ENCODE results near the gene ZBTB24.

The ZBTB24 gene

DNA sequence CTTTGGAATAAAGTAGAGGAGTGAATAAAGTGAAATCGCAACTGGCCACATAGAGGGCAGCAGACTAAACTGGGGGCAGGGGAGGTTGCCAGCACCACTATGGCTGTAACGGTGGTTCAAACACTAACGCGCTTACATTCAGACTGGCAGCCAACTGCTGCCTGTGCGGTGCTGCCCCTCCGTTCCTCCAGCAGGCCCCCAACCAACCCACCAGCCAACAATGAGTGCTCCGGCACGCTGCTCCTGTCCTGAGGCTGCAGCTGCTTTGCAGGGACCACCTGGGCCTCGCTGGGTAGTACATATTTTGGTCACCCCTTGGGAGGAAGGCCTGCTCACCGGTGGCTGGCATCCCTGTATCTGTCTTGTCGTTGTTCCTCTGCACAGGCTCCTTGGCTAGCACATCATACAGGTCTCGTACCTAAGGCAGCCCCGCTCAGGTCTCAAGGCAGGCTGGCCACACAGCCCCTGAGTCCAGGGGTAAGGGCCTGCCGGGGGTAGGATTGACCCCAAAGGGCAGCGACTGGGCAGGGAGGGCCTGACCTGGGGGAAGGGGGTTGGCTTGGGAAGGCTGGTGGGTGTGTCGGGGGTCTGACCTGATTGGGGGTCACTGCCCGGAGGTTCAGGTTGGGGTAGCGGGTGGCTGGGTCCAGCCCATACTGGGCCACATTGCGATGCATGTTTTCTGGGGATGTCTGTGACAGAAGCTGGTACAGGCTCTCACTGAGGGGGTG lies 33.8 kb downstream of the ZBTB24 start:
- no peak for DNase-seq

DNA sequence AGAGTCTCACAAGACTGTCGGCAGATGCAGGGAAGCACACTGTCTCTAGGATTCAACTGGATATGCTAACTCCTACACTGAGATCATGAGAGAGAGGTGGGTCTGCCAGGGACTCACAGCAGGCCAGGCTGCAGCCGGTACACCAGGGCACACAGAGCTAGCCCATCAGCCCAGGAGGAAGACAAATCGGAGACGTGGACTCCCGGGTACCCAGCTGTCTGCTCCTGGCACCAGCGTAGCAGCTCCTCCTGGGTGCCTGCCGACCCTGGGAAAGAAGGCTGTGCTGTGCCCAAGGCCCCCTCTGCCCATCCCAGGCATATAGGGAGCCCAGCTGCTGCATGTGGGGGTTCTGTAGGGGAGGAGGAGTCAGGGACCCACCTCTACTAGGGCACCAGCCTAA lies 34.4 kb downstream of the ZBTB24 start:
- no peak for DNase-seq

DNA sequence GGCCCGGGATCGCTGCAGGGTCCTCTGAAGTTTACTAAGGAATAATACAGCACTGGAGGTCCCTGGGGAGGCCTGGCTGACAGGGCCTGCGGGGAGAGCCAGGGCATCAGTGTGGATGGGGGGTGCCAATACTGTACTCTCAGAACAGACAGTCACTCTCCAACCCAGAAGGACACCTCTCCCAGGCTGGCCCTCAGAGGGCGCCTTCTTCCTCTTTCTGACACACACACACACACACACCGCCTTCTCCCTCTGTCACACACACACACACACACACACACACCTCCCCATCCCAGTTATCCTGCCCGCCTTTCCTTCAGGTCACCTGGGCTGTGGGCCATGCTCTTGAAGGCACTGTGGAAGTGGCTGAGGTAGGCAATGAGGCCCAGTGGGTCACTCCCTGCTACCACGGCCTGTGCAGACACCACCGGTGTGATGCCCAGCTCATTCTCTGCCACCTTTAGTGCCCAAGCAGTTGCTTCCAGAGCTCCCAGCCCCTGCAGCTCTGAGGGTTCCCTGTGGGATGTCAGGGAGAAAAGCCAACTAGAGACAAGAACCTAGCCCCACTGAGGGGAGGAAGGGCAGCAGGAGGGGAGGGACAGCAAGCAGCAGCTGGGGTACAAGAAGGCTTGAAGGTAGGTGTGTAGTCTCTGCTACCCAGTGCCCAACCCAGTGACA lies 35.0 kb downstream of the ZBTB24 start:
- peak; percentile 10 for DNase-seq

DNA sequence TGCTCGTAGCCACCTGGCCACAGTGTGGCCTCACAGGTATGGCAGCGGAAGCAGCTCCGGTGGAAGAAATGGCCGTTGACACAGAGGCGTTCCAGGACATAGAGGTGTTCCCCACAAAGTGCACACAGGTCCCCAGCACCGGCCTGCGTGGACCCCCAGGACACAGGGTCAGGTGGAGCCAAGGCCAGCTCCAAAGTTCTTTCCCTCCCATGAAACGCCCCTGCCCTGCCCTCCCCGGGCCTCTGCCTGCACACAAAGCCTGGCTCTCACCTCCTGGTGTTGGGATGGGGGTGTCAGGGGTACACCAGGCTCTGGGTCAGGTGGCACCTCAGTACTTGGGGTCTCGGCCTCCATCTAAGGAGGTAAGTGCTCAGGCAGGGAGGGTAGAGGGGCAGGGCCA lies 35.9 kb downstream of the ZBTB24 start:
- no peak for DNase-seq

DNA sequence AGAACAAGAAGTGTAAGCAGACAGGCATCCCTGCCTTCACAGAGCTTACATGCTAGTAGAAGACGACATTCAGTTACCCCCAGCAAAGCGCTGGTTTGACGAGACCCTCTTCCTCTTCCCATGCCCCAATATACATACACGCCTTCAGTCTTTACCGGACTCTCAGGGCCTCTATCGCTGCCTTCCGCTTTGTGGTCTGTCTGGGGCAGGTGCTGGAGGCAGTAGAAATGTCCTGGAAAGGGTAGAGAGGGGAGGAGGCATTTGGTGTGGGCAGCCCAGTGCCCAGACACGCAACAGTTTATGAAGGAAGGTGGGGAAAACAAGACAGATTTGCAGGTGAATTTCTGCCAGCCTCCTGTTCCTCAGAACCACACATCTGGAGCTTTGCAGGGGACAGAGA lies 36.5 kb downstream of the ZBTB24 start:
- DNase-seq, result no peak

DNA sequence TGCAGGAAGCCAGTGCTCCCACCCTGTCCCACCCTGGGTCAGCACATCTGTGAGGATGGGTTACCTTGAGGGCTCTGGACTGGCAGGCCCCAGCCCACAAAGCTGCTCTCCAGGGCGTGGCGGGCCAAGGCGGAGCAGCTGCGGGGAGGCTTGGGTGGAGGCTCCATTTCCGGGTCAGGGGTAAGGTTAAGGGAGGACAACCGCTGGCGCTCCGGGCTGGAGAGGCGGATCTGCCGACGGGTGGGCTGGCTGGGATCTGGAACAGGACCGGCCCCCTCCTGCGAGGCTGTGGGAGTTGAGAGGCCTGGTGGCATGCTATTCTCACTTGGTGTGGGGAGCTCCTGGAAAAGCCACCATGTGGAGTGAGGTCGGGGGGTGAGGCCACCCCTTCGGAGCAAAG lies 36.9 kb downstream of the ZBTB24 start:
- no peak for DNase-seq

DNA sequence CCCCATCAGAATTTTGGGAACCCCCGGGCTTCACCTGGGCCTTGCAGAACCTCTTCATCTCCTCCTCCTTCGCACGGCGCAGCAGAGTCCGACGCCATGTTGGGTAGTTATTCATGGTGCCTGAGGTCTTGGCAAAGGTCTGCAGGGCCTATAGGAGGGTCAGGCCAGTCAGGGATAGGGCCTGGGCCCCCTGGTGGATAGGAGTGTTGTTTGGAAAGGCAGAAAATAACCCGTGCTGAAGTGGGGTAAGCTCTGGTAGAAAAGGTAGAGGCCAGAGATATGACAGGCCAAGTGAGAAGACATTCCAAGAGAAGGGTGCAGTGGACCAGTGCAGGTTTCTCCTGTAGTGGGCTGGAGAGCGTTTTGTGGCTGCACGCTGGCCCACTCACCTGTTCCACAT lies 37.6 kb downstream of the ZBTB24 start:
- DNase-seq, result no peak

DNA sequence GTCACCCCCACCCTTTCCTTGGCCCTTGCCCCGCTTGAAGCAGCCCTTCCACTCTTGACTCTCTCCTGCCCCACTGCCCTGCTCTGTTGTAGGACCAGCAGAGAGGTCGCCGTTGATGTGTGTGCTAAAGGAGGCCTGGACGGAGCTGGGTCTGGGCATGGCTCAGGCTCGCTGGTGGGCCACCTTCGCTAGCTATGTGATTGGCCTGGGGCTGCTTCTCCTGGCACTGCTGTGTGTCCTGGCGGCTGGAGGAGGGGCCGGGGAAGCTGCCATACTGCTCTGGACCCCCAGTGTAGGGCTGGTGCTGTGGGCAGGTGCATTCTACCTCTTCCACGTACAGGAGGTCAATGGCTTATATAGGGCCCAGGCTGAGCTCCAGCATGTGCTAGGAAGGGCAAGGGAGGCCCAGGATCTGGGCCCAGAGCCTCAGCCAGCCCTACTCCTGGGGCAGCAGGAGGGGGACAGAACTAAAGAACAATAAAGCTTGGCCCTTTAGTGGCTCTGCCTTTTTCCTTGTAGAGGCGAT lies 39.5 kb downstream of the ZBTB24 start:
- DNase-seq, result no peak

DNA sequence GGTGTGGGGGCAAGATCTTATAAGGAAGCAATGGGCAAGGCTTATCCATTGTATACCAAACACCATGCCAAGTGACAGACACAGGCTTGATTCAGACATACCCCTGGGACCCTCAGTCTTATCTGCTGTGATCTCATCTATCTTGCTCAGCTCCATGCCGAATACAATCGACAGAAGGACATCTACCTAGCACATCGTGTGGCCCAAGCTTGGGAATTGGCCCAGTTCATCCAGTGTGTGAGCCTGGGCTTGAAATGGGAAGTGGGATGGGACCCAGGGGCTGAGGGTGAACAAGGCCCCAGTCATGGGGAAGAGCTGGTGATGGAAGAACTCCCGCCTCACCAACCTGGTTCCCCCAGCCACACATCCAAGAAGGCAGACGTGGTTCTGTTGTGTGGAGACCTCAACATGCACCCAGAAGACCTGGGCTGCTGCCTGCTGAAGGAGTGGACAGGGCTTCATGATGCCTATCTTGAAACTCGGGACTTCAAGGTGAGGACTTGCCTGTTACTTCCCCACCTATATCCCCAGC lies 40.6 kb downstream of the ZBTB24 start:
- no peak for DNase-seq

DNA sequence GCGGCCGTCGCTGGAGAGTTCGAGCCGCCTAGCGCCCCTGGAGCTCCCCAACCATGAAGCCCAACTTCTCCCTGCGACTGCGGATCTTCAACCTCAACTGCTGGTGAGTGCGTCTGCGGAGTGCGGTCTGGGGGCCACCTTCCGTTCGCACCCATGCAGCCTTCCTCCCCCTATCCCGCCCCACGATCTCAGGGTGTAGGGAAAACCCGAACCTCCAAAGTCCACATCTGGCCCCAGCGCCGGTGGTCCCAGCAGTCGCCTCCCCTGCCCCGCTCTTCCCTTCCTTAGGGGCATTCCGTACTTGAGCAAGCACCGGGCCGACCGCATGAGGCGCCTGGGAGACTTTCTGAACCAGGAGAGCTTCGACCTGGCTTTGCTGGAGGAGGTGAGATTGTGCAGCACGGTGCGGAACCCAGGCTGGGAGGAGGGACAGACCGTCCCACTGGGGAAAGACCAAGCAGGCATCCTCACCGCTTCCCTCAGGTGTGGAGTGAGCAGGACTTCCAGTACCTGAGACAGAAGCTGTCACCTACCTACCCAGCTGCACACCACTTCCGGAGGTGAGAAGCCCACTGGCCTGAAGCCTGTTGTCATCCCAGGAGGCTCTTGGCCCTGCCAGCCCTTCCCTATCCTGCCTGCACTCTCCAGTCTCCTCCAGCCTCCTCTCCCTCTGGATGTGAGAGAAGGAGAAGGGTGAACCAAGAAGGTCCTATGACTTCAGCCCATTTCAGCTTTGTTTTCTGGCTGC lies 41.8 kb downstream of the ZBTB24 start:
- DNase-seq, result peak; percentile 33

DNA sequence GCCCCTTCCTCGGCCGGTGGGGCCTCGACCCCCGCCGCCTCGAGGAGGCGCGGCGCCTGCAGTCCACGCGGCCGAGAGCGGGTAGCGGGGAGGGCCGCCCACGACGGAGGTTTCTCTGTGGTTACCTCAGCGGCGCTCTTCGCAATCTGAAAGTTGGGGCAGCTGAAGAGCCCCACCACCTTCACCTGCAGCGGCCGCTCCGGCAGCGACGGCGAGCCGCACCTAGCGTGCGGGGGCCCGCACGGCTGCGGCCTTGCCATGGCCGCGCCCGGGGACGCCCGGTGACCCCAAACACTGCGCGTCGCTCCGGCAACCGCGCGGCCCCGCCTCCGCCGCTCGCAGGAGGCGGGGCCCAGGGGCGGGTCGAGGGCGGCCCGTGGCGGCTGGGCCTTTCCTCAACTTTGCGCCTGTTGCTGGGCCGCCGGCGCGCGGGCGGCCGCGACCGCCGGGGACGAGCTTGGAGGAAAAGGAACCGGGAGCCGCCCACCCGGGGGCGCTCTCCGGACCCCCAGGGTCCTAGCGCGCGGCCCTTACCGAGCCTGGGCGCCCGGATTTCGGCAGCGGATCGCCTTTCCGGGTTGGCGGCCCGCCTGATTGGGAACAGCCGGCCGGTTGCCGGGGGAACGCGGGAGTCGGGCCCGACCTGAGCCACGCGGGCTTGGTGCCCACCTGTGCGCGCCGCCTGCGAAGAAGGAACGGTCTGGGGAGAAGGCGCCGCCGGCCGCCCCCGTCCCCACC lies 42.5 kb downstream of the ZBTB24 start, which contains the start of the genes PPIL6 and SMPD2:
Gene PPIL6 (minus strand): TSS at position 298 of the 738 bp plus-strand sequence. CDS start 38 bp downstream, at position 260.
Gene SMPD2 (plus strand): TSS at position 394 of the 738 bp plus-strand sequence. CDS start 398 bp downstream, outside the sequence.
- peak; percentile 90 for DNase-seq

DNA sequence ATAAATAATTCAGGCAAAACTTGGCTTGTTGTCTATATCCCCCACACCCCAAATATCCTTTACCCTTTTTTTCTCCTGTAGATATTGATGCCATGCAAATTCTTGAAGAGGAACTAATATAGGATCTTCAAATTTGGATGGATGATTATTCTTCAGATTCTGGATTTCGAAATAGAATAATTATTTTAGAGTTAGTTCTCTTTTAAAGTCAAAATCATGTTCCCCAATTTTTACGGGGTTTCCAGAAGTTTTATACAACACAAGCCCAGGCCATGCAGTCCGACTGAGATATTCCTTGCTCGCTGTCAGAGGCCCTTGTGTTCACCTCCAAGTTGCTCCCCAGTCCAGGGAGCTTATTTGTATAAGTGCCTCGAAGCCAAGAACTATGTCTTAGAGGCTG lies 47.0 kb downstream of the ZBTB24 start:
- no peak for DNase-seq

DNA sequence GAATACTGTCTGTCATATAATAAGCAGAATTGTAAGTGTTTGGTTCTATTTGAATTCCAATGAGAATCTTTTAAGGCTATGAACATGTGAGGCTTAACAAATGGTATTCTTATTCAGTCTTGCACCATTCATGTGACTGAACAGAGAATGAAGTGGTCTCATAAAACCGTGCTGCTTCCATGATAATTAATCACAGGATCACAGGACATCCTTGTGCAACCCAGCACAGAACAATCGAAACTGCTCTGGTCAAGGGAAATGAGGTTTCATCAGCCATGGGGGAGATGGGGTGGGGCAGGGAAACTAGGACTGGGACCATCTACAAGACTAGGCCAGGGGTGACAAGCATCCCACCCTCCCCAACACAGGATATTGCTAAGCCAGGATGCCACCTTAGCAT lies 48.6 kb downstream of the ZBTB24 start:
- DNase-seq, result no peak

DNA sequence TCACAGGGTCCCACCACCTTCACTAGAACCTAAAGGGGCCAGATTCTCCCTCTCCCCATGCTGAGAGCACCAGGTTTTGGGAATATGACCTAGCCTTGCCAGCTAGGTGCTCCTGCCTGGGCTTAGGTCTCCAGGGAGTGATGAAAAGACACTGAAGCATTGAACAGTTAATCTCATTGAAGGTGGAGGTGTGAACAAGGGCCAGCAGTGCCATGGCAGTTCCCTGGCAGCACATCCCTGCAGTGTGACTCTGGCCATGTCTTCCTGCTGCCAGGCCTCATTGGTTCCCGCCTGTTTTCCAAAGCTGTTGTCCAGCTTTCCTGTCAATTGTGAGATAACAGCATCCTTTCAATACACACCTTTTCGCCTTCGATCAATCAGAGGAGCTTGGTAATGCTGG lies 53.5 kb downstream of the ZBTB24 start:
- no peak for DNase-seq

DNA sequence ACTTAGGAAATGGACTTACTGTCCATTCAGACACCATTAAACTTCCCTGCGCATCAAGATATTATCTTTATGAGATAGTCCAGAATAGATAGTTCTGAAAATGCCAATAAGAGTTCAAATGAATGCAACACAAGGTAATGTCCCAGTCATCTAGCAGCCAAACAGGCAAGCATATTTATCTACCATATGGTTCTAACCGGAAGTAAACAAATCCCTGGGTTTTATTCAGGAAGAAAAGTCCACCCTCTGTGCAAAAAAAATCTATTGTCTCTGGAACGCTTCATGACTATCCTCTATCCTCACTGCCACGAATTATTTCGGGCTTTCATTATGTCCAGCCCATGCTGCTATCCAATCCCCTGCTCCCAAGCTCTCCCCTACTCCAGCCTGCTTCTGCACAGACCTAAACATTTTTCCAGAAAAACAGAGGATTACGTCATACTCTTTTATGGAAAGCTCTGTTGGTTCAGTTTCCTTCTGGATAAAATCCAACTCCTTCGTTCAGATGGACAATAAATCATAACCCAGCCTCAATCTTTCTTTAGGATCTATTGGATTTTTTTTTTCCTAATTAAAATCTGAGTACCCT lies 54.0 kb downstream of the ZBTB24 start:
- peak; percentile 51 for DNase-seq

DNA sequence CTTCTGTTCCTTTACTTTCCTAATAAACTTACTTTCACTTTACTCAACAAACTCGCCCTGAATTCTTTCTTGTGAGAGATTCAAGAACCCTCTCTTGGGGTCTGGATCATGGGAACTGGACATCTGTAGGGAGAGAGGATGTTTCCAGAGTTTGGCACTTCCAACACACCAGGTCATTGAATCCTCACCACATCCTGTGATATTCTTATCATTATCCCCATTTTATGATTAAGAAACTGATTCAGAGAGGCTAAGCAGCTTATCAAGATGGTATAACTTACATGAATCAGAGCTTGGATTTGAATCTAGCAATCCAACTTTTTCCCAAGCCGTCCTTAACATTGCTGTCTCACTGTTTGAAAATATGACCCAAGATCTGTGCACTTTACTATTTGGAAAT lies 58.1 kb downstream of the ZBTB24 start:
- DNase-seq, result no peak

DNA sequence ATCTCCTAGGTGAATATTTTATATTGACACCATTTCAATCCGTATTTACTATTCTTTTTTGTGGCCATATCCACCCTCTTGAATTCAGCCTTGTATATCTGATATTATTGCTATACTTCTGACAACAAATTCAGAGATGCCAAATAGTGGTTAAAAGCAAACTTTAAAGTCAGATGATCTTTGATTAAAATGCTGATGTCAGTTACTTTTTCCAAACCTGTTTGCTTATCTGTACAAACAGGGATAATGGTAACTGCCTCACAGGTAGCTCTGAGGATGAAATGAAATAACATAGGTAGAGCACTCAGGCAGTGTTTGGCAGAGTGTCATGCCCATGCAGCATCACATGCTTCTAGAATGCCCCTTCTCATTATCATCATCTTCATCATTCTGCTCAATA lies 61.8 kb downstream of the ZBTB24 start:
- no peak for DNase-seq

DNA sequence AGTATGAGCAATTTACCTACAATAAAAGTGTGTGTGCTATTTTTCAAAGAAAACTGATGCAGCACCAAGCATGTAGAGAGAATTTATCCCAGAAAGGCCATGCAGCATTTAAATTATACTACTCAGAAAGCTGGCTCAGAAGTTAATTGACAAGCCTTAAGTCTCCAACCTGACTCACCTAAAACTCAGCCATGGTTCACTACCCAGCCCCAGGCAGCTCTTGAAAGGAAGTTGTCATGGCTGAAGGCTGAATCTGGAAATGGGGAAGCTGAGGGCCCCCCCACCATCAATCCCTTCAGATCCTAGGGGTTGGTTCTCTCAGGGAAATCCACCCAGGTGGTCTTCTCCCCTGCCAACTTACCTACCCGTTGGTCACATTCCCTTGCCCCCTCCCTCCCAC lies 62.3 kb downstream of the ZBTB24 start:
- DNase-seq, result no peak

DNA sequence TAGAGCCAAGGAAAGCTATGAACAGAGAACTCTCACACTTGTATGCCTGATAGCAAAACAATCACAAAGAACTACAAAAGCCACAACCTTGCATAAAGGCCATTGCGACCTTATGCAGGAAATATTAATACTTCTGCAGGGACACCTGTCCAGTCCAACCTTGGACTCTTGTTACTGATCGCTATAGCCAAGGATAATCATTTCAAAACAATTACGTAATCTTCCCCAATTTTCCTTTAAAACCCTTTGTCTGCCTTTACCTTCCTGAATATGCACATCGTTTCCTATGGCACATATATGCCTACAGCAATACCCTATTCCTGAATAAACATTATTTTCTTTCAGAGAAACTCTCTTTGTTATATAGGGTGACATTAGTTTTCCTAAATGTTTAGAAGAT lies 65.4 kb downstream of the ZBTB24 start:
- DNase-seq, result no peak

Data from fibroblast of skin of right biceps (primary cell).